ENCODE measurements around the gene SYNDIG1L.

GRCh38 chr14:74356892-74357575 is 69.0 kb downstream of the SYNDIG1L start:
- TF ChIP-seq CTCF (IDR thresholded peaks at IDR 0.05) (no peak), POLR2A (IDR thresholded peaks at IDR 0.05) (no peak)

Data from lower leg skin (tissue), 3 donors.